ENCODE results near the gene SNTA1.

Gene SNTA1

DNA sequence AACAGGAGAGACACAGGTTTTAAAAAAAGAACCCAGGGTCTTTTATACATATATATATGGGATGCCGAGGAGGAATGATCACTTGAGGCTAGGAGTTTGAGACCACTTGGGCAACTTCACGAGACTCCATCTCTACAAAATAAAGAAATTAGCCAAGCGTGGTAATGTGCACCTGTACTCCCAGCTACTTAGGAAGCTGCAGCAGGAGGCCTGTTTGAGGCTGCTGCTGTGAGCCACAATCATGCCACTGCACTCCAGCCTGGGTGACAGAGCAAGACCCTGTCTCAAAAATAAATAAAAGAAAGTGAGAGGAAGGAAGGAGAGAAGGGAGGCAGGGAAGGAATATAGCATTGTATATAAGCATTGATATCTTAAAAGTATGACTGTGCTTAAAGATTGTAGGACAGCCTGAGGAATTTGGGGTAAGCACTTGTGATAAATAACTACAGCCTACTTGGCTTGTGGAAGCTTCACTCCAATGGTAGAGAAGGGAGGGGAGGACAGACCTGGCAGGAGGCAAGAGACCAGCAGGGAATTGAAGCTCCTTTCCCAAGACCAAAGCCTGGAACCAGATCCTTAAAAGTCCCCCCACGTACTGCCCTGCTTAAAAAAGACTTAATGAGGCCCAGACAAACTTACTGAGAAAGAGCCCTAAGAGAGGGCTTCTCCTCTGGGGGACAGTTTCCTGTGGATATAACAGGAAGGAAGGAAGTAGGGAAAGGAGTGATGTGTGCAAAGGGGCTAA is 2.5 kb upstream of the SNTA1 start:
- Histone ChIP-seq H3K4me3 (ENCODE audit: low read length) (no peak overlapping the region), H3K4me1 (ENCODE audit: low read length) (peaks cover 20% of the 10 kb centered on the region), H3K27me3 (ENCODE audit: low read depth, low read length) (peaks cover 10% of the 10 kb centered on the region; the same call in 1 of the 2 replicates), H3K27ac (ENCODE audit: low read length) (no peak overlapping the region), H3K79me2 (ENCODE audit: low read length) (no peaks in the 10 kb centered on the region), H3K9ac (ENCODE audit: low read length) (no peak overlapping the region), H3K9me3 (ENCODE audit: insufficient read depth, low read length) (no peaks in the 10 kb centered on the region), H2AFZ (ENCODE audit: low read depth, low read length) (no peak overlapping the region), H4K20me1 (ENCODE audit: insufficient read depth, low read length) (no peaks in the 10 kb centered on the region), H3K4me2 (ENCODE audit: low read length) (no peak overlapping the region), H3K36me3 (replicated peaks; ENCODE audit: low read depth, low read length) (no peaks in the 10 kb centered on the region)
- TF ChIP-seq, protein P1, sequence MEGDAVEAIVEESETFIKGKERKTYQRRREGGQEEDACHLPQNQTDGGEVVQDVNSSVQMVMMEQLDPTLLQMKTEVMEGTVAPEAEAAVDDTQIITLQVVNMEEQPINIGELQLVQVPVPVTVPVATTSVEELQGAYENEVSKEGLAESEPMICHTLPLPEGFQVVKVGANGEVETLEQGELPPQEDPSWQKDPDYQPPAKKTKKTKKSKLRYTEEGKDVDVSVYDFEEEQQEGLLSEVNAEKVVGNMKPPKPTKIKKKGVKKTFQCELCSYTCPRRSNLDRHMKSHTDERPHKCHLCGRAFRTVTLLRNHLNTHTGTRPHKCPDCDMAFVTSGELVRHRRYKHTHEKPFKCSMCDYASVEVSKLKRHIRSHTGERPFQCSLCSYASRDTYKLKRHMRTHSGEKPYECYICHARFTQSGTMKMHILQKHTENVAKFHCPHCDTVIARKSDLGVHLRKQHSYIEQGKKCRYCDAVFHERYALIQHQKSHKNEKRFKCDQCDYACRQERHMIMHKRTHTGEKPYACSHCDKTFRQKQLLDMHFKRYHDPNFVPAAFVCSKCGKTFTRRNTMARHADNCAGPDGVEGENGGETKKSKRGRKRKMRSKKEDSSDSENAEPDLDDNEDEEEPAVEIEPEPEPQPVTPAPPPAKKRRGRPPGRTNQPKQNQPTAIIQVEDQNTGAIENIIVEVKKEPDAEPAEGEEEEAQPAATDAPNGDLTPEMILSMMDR (IDR thresholded peaks at IDR 0.05; ENCODE audit: low read depth, low read length): no peak
- TF ChIP-seq EZH2phosphoT487 (IDR thresholded peaks at IDR 0.05; ENCODE audit: low read depth): no peak

DNA sequence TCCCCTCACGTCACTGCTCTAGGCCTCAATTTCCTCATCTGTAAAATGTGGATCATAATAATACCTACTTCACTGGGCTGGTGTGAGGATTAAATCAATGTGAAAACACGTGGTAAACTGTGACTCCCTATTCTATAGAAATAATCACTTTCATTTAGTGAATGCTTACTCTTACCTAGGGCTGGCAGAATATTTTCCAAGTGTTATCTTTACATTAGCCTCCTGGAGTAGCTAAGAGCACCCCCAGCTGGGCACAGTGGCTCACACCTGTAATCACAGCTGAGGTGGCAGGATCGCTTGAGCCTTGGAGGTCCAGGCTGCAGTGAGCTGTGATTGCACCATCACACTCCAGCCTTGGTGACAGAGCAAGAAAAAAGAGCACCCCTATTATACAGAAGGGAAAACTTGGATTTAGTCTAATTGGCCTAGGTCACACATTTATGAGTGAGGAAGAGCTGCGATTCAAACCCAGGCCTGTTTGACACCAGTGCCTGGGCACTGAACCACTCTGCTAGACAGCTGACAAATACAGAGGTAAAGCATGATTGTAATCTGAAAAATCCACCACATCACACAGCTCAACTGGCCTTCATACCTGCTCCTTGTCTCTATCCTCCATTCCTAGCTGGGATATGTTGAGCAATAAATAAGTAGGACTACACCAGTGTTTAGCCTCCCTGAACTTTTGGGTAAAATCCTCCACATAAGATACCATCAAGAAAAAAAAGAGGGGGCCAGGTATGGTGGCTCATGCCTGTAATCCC is 1.4 kb upstream of the SNTA1 start:
- Histone ChIP-seq H3K79me2 (ENCODE audit: low read length) (no peaks in the 10 kb centered on the region), H3K4me3 (ENCODE audit: low read length) (peak overlapping the region; percentile 78), H3K9ac (ENCODE audit: low read length) (peak overlapping the region; percentile 13; the same call in 1 of the 2 replicates), H2AFZ (ENCODE audit: low read depth, low read length) (no peak overlapping the region; the same call in 1 of the 2 replicates), H4K20me1 (ENCODE audit: insufficient read depth, low read length) (no peaks in the 10 kb centered on the region), H3K4me2 (ENCODE audit: low read length) (peak overlapping the region; percentile 97), H3K36me3 (replicated peaks; ENCODE audit: low read depth, low read length) (no peaks in the 10 kb centered on the region), H3K4me1 (ENCODE audit: low read length) (peaks cover 20% of the 10 kb centered on the region), H3K9me3 (ENCODE audit: insufficient read depth, low read length) (no peaks in the 10 kb centered on the region), H3K27ac (ENCODE audit: low read length) (no peak overlapping the region), H3K27me3 (ENCODE audit: low read depth, low read length) (peaks cover 10% of the 10 kb centered on the region; the same call in 1 of the 2 replicates)
- TF ChIP-seq, protein P1 (IDR thresholded peaks at IDR 0.05; ENCODE audit: low read depth, low read length): peak; percentile 80
- TF ChIP-seq EZH2phosphoT487 (IDR thresholded peaks at IDR 0.05; ENCODE audit: low read depth): no peak

DNA sequence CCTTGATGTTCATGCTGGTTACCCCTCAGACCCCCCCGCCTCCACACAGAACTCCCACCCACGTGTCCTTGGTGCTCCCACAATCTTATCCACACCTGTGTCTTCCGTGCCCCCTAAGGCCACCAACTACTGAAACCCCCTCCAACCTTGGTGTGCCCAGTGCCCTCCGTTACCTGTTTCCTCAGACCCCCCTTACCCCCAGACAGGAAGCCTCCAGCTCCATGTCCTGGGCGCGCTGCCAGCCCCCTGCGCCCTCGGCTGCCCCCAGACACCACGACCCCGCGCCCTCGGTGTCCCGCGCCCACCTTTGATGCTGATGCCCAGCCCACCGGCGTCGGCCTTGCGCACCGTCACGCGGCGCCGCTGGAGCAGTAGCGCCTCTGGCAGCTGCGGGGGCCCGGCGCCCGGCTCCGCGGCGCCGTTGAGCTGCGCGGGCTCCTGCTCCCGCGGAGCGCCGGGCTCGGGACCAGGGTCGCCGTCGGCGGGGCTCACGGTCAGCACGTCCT is 504 bp downstream of the SNTA1 start:
- H3K9ac ChIP-seq (ENCODE audit: low read length): peak overlapping the region; percentile 48
- peak overlapping the region; percentile 97 for H3K4me2 ChIP-seq (ENCODE audit: low read length)
- TF ChIP-seq EZH2phosphoT487 (IDR thresholded peaks at IDR 0.05; ENCODE audit: low read depth): no peak
- TF ChIP-seq, protein P1 (IDR thresholded peaks at IDR 0.05; ENCODE audit: low read depth, low read length): no peak
- peaks cover 35% of the 10 kb centered on the region for H3K4me1 ChIP-seq (ENCODE audit: low read length)
- peaks cover 10% of the 10 kb centered on the region; the same call in 1 of the 2 replicates for H3K27me3 ChIP-seq (ENCODE audit: low read depth, low read length)
- H2AFZ ChIP-seq (ENCODE audit: low read depth, low read length): peak overlapping the region; percentile 50; the same call in 1 of the 2 replicates
- no peaks in the 10 kb centered on the region for H3K79me2 ChIP-seq (ENCODE audit: low read length)
- no peaks in the 10 kb centered on the region for H4K20me1 ChIP-seq (ENCODE audit: insufficient read depth, low read length)
- H3K9me3 ChIP-seq (ENCODE audit: insufficient read depth, low read length): no peaks in the 10 kb centered on the region
- no peaks in the 10 kb centered on the region for H3K36me3 ChIP-seq (replicated peaks; ENCODE audit: low read depth, low read length)
- H3K27ac ChIP-seq (ENCODE audit: low read length): no peak overlapping the region
- H3K4me3 ChIP-seq (ENCODE audit: low read length): peak overlapping the region; percentile 78
